Measurements from ENCODE around the gene MTFR2. TPM values are rescaled to one million over a fixed set of nuclear protein-coding genes. Genes with fewer than 3 reads are reported as not detected.

The MTFR2 gene
- total RNA-seq, 1 donor from 2014 or later = 0.52 TPM

- Histone ChIP-seq H3K36me3 (peaks cover 92% of the 10 kb centered on the region), H3K27me3 (ENCODE audit: low read depth) (no peaks in the 10 kb centered on the region), H3K4me1 (peaks cover 10% of the 10 kb centered on the region), H3K9me3 (replicated peaks) (no peaks in the 10 kb centered on the region), H3K27ac (replicated peaks) (no peak overlapping the region), H3K4me3 (no peak overlapping the region)
- TF ChIP-seq CTCF (IDR thresholded peaks at IDR 0.05; ENCODE audit: borderline replicate concordance) = no peak
- no peak for DNase-seq
- intact Hi-C loops (cut with micrococcal nuclease) = no loop called here
Observed at GRCh38 chr6:136265101-136265500, 15.0 kb upstream of the MTFR2 start.

GRCh38 chr6:136262940-136263339, 12.8 kb upstream of the MTFR2 start:
- no peak for TF ChIP-seq CTCF (IDR thresholded peaks at IDR 0.05; ENCODE audit: borderline replicate concordance)
- no peak for DNase-seq
- H3K36me3 ChIP-seq = peaks cover 92% of the 10 kb centered on the region

GRCh38 chr6:136254851-136255466, 4.8 kb upstream of the MTFR2 start:
- TF ChIP-seq CTCF (IDR thresholded peaks at IDR 0.05; ENCODE audit: borderline replicate concordance) = no peak
- DNase-seq = no peak
- H3K9me3 ChIP-seq (replicated peaks) = no peaks in the 10 kb centered on the region
- peaks cover 13% of the 10 kb centered on the region for H3K4me1 ChIP-seq
- intact Hi-C loops (cut with micrococcal nuclease) = no loop called here
- peaks cover 30% of the 10 kb centered on the region for H3K36me3 ChIP-seq
- H3K4me3 ChIP-seq = no peak overlapping the region
- no peaks in the 10 kb centered on the region for H3K27me3 ChIP-seq (ENCODE audit: low read depth)
- H3K27ac ChIP-seq (replicated peaks) = no peak overlapping the region

More at GRCh38 chr6:136262940-136263339, 12.8 kb upstream of the MTFR2 start:
- H3K4me1 ChIP-seq = peaks cover 10% of the 10 kb centered on the region
- no peaks in the 10 kb centered on the region for H3K9me3 ChIP-seq (replicated peaks)
- no peaks in the 10 kb centered on the region for H3K27me3 ChIP-seq (ENCODE audit: low read depth)
- intact Hi-C loops (cut with micrococcal nuclease) = no loop called here
- H3K27ac ChIP-seq (replicated peaks) = no peak overlapping the region
- H3K4me3 ChIP-seq = no peak overlapping the region

- Histone ChIP-seq H3K9me3 (replicated peaks) (no peaks in the 10 kb centered on the region), H3K4me1 (peaks cover 20% of the 10 kb centered on the region), H3K27me3 (ENCODE audit: low read depth) (no peaks in the 10 kb centered on the region), H3K36me3 (peaks cover 18% of the 10 kb centered on the region), H3K27ac (replicated peaks) (no peak overlapping the region), H3K4me3 (no peak overlapping the region)
- intact Hi-C loops (cut with micrococcal nuclease) = no loop called here
- no peak for TF ChIP-seq CTCF (IDR thresholded peaks at IDR 0.05; ENCODE audit: borderline replicate concordance)
- DNase-seq = no peak
Observed at GRCh38 chr6:136253734-136254133, 3.6 kb upstream of the MTFR2 start.

- Histone ChIP-seq H3K36me3 (peaks cover 5% of the 10 kb centered on the region), H3K9me3 (replicated peaks) (no peaks in the 10 kb centered on the region), H3K4me1 (peaks cover 20% of the 10 kb centered on the region), H3K4me3 (no peak overlapping the region), H3K27me3 (ENCODE audit: low read depth) (no peaks in the 10 kb centered on the region), H3K27ac (replicated peaks) (no peak overlapping the region)
- TF ChIP-seq CTCF (IDR thresholded peaks at IDR 0.05; ENCODE audit: borderline replicate concordance) = no peak
- no peak for DNase-seq
- intact Hi-C loops (cut with micrococcal nuclease) = no loop called here
Observed at GRCh38 chr6:136252441-136252840, 2.3 kb upstream of the MTFR2 start.
